Measurements from ENCODE around the gene ZNF668. TPM values are rescaled to one million over a fixed set of nuclear protein-coding genes. Genes with fewer than 3 reads are reported as not detected.
A peak's percentile ranks its signal among the peaks of the same experiment; 100 is the strongest.

The ZNF668 gene
- total RNA-seq, 1 experiment from 2014 or later, result 16.8 TPM

DNA sequence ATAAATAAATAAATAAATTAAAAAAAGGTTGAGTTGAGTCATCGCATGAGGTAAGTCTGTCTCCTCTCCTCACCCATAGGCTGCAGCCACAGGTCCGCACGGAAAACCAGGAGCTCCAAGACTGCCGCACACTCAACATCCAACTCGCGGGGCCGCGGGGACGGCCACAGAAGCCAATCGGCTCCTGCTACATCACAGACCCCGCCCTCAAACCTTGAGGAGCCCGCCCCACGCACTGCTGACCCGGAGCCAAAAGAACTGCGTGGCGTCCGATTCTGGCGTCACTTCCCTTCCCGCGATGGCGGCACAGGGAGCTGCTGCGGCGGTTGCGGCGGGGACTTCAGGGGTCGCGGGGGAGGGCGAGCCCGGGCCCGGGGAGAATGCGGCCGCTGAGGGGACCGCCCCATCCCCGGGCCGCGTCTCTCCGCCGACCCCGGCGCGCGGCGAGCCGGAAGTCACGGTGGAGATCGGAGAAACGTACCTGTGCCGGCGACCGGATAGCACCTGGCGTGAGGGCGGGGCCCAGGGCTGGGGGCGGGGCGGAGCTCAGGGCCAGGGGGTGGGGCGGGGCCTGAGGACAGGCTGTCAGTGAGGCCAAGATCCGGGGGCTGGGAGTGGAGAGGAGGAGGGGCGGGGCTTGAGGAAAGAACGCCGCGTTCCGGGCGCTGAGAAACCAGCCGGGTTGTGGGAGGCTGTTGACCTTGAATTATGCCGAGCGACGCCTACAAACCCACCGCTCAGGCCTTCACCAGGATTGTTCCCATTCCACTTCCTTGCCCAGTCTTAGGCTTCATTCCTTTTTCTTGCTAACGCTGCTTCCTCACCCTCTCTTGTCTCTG lies 43.6 kb upstream of the ZNF668 start, which contains the start of gene KAT8 (continued):
- TF ChIP-seq, protein P1, sequence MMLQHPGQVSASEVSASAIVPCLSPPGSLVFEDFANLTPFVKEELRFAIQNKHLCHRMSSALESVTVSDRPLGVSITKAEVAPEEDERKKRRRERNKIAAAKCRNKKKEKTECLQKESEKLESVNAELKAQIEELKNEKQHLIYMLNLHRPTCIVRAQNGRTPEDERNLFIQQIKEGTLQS (IDR thresholded peaks at IDR 0.05), result no peak
- TF ChIP-seq EZH2 (IDR thresholded peaks at IDR 0.05) (no peak), ZNF274 (IDR thresholded peaks at IDR 0.05; ENCODE audit: low read depth, low read length) (no peak)

DNA sequence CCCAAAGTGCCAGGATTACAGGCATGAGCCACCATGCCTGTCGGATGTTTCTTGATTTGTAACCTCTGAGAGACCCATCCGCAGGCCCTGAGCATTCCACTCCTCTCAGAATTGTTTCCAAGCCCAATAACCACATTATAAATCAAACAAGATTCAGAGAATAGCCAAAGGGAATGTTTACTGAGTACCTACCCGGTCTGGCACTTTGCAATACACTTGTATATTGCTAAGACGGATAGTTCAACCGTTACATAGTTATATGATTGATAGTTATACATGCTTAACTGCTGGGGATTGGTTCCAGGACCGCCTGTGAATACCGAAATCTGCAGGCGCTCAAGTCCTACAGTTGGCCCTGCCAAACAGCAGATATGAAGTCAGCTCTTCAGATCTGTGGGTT lies 40.4 kb upstream of the ZNF668 start:
- Histone ChIP-seq H3K36me3 (ENCODE audit: control insufficient read depth in 1 of 2, insufficient read depth in 2 of 2, low read length in 2 of 2) (peaks cover 14 to 37% of the 10 kb centered on the region in 2 experiments), H3K27me3 (ENCODE audit: insufficient read depth, low read length) (no peaks in the 10 kb centered on the region), H3K4me3 (replicated peaks in 1 of 2; ENCODE audit: low read depth in 1 of 2, low read length in 2 of 2) (no peak overlapping the region), H3K79me2 (ENCODE audit: insufficient read depth, low read length) (peaks cover 36% of the 10 kb centered on the region), H3K4me1 (ENCODE audit: control insufficient read depth in 1 of 2, insufficient read depth in 2 of 2, low read length in 2 of 2) (peaks cover 7 to 34% of the 10 kb centered on the region in 2 experiments; a peak in 3 of 4 replicates), H3K27ac (ENCODE audit: low read depth, low read length) (0 out of 2 replicates have a peak overlapping the region, but pooled peaks have one; percentile 34), H3K9me2 (ENCODE audit: insufficient read depth) (no peaks in the 10 kb centered on the region), H2AFZ (ENCODE audit: low read depth, low read length, poor library complexity, severe bottlenecking) (no peak overlapping the region), H3K4me2 (ENCODE audit: low read length) (no peak overlapping the region), H3K9me3 (ENCODE audit: control insufficient read depth in 1 of 2, insufficient read depth in 1 of 2, low read depth in 1 of 2, low read length in 2 of 2) (no peaks in the 10 kb centered on the region), H3K9ac (ENCODE audit: low read length) (no peak overlapping the region), H4K20me1 (ENCODE audit: insufficient read depth) (peaks cover 4% of the 10 kb centered on the region; the same call in 1 of the 2 replicates)
- CTCF ChIA-PET, result no interaction called here
- POLR2A ChIA-PET, result interaction anchor here (0.6 to 1.3 kb wide), 3 partner anchors 18 to 42 kb away, joined by 3 to 4 read pairs (median 3); partner anchors contain the start of gene PRSS8
- no peak for ATAC-seq
- BruUV-seq (replicated peaks), result no TSS peak
- intact Hi-C loops (cut with micrococcal nuclease), result no loop called here
- TF ChIP-seq ELF1 (IDR thresholded peaks at IDR 0.05; ENCODE audit: borderline replicate concordance, low read depth) (no peak), SIN3A (IDR thresholded peaks at IDR 0.05; ENCODE audit: low read depth) (no peak), POLR2A (IDR thresholded peaks at IDR 0.05; ENCODE audit: borderline replicate concordance, extremely low read depth, insufficient read depth, insufficient read length) (no peak), SP1 (IDR thresholded peaks at IDR 0.05; ENCODE audit: low read depth) (no peak), CEBPB (IDR thresholded peaks at IDR 0.05; ENCODE audit: low read depth) (no peak), EZH2 (IDR thresholded peaks at IDR 0.05) (no peak), YY1 (IDR thresholded peaks at IDR 0.05; ENCODE audit: extremely low read depth, insufficient replicate concordance, low read depth, low read length) (no peak), ZFX (IDR thresholded peaks at IDR 0.05) (no peak), RAD21 (IDR thresholded peaks at IDR 0.05; ENCODE audit: low read depth) (no peak)
- DNase-seq (ENCODE audit: low read depth, low spot score), result no peak
- RAD21 ChIA-PET (ENCODE audit: low non-redundant PET in 1 of 2, low total read pairs in 2 of 2, uncharacterized antibody in 2 of 2, unreplicated experiment in 2 of 2), result no interaction called here
